NT2/D1 (cell line): ENCODE data around the gene S100A8.

ENCODE experiments used
- SUZ12 ChIP-seq: IDR thresholded peaks from 2 replicates; pipeline ENCODE4 v1.6.1; 2011; ENCODE audit not compliant: insufficient read length, insufficient read depth; ENCODE audit errors: extremely low read depth
- ZNF274 ChIP-seq: IDR thresholded peaks from 2 replicates; pipeline ENCODE4 v1.6.1; 2011; ENCODE audit warnings: mild to moderate bottlenecking, low read depth, low read length

DNA sequence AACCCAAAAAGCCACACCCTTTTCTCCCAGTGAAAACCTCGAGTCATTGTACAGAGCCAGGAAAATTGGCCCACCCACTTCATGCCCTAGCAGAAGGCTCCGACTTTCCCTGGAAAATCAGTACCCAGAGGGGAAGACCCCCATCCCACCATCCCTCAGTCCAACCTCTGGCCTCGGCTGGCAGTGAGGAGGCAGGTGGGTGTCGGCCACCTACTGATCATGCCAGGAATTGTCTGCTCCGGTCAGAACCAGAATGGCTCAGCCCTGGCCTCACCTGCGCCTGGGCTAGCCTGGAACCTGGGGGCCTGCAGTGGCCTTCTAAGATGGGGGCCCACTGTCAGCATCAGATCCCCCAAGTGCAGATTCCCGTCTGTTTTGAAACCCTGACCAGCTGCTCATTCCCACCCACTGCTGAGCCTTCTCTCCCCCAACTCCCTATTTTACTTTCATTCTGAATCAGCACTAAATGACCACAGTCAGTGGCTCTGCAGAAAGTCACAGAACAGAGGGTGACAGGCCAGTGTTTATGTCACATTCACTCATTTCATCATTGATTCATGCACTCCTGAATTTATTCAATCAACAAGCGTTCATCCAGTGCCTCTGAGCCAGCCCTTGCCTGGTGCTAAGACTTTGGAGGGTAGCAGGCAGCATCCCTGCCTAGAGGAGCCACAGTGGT lies 36.2 kb downstream of the S100A8 start:
- TF ChIP-seq SUZ12 (no peak), ZNF274 (no peak)
